K562 (cell line): Measurements from ENCODE around the gene PROK1. TPM values are rescaled to one million over a fixed set of nuclear protein-coding genes. Genes with fewer than 3 reads are reported as not detected.

Experiments used
- CTBP1 ChIP-seq: fragments of 450-650 bp; IDR thresholded peaks from 2 replicates; pipeline ENCODE4 v1.6.1; 2016; ENCODE audit warnings: borderline replicate concordance
- ETV1 ChIP-seq: fragments of 450-650 bp; conservative IDR thresholded peaks from 2 replicates; pipeline ENCODE4 v1.6.1; 2016; ENCODE audit warnings: missing genetic modification characterization, control low read depth, low read depth, missing compliant biosample characterization
- HDAC6 ChIP-seq: IDR thresholded peaks from 2 replicates; pipeline ENCODE4 v1.6.1; 2012; ENCODE audit warnings: low read depth, mild to moderate bottlenecking, control low read depth, inconsistent platforms, low read length, moderate library complexity
- JUN ChIP-seq, 2 experiments: sonication (generic) in 1 of 2; formaldehyde crosslinking in 1 of 2; IDR thresholded peaks; 2 replicates each; pipeline versions ENCODE4 v1.6.1 to v1.8.0; 2012 to 2022; ENCODE audit warnings: borderline replicate concordance in 2 of 2, mild to moderate bottlenecking in 2 of 2, improper control_type of control experiment in 1 of 2, low read depth in 1 of 2, low read length in 1 of 2, missing genetic modification reagents in 1 of 2
- L3MBTL2 ChIP-seq: fragments of 450-650 bp; IDR thresholded peaks from 2 replicates; pipeline ENCODE4 v1.6.1; 2016; ENCODE audit warnings: mild to moderate bottlenecking, moderate library complexity
- NR1H2 ChIP-seq: sonication (generic); formaldehyde crosslinking; IDR thresholded peaks from 2 replicates; pipeline ENCODE4 v1.4.0; 2020; ENCODE audit warnings: mild to moderate bottlenecking, missing genetic modification reagents
- NR2C2 ChIP-seq, 2 experiments: fragments of 200-800 bp in 1 of 2; sonication (Bioruptor generic) in 1 of 2; sonication (generic) in 1 of 2; formaldehyde crosslinking in 1 of 2; IDR thresholded peaks; 2 replicates each; pipeline versions ENCODE4 v1.6.1 to v1.8.0; 2016 to 2022; ENCODE audit warnings: mild to moderate bottlenecking in 1 of 2, missing compliant biosample characterization in 1 of 2, missing genetic modification characterization in 1 of 2, missing genetic modification reagents in 1 of 2
- RERE ChIP-seq: sonication (generic); formaldehyde crosslinking; IDR thresholded peaks from 2 replicates; pipeline ENCODE4 v1.8.0; 2023; ENCODE audit warnings: missing genetic modification reagents, mild to moderate bottlenecking, borderline replicate concordance
- SPI1 ChIP-seq: IDR thresholded peaks from 2 replicates; pipeline ENCODE4 v1.6.1; 2011; ENCODE audit warnings: low read depth, low read length, control low read depth, borderline replicate concordance
- STAG1 ChIP-seq: sonication (generic); formaldehyde crosslinking; IDR thresholded peaks from 2 replicates; pipeline ENCODE4 v1.5.0; 2020; ENCODE audit warnings: missing genetic modification reagents, borderline replicate concordance
- TOE1 ChIP-seq, 2 experiments: fragments of 450-650 bp in 1 of 2; sonication (generic) in 1 of 2; formaldehyde crosslinking in 1 of 2; IDR thresholded peaks; 2 replicates each; pipeline versions ENCODE4 v1.7.1 to v1.8.0; 2016 to 2022; ENCODE audit warnings: borderline replicate concordance in 2 of 2, mild to moderate bottlenecking in 2 of 2, antibody characterized with exemption in 1 of 2, inconsistent platforms in 1 of 2, low read depth in 1 of 2, missing genetic modification reagents in 1 of 2, moderate library complexity in 1 of 2
- ZBTB2 ChIP-seq: fragments of 450-650 bp; IDR thresholded peaks from 2 replicates; pipeline ENCODE4 v1.6.1; 2016; ENCODE audit warnings: antibody characterized with exemption
- ZBTB7A ChIP-seq: IDR thresholded peaks from 2 replicates; pipeline ENCODE4 v1.6.1; 2011; ENCODE audit warnings: low read depth, mild to moderate bottlenecking, low read length, moderate library complexity, borderline replicate concordance; ENCODE audit not compliant: control insufficient read depth
- ZC3H4 ChIP-seq: sonication (generic); formaldehyde crosslinking; IDR thresholded peaks from 2 replicates; pipeline ENCODE4 v1.9.0; 2021; ENCODE audit warnings: missing genetic modification reagents, borderline replicate concordance
- ZNF253 ChIP-seq: fragments of 250-450 bp; sonication (Bioruptor Pico); conservative IDR thresholded peaks from 2 replicates; pipeline ENCODE4 v1.6.1; 2021; ENCODE audit warnings: mild to moderate bottlenecking
- ZNF395 ChIP-seq: fragments of 200-800 bp; sonication (Bioruptor generic); IDR thresholded peaks from 2 replicates; pipeline ENCODE4 v1.6.1; 2017; ENCODE audit warnings: missing genetic modification characterization, missing compliant biosample characterization
- ZNF766 ChIP-seq: fragments of 200-800 bp; sonication (Bioruptor generic); conservative IDR thresholded peaks from 2 replicates; pipeline ENCODE4 v1.6.1; 2016; ENCODE audit warnings: missing genetic modification characterization, missing compliant biosample characterization
- ZSCAN32 ChIP-seq: fragments of 450-650 bp; formaldehyde crosslinking; IDR thresholded peaks from 2 replicates; pipeline ENCODE4 v1.4.0; 2020; ENCODE audit warnings: mild to moderate bottlenecking, moderate library complexity
- polyA plus RNA-seq, 8 experiments: library from polyadenylated mRNA; depleted of rRNA in 4 of 8; stranded (reverse) in 5 of 8; unstranded in 3 of 8; fragments of >200 nt; fragmentation: Nextera tagmentation in 2 of 8; fragmentation: Illumina TruSeq in 1 of 8; extraction: Ambion mirVana in 2 of 8; extraction: Trizol in 1 of 8; gene quantifications; 2 replicates each; pipeline versions ENCODE4 v1.2.1 to v1.2.3, GENCODE V29; 2011 to 2014; ENCODE audit warnings: inconsistent platforms in 1 of 8, missing spikeins in 1 of 8
- total RNA-seq, 7 experiments: library from RNA; depleted of rRNA in 6 of 7; stranded (reverse); fragments of >200 nt in 6 of 7; fragmentation: Illumina TruSeq in 2 of 7; extraction: Trizol in 2 of 7; gene quantifications; 2 replicates each; pipeline versions ENCODE4 v1.2.1 to v1.2.3, GENCODE V29; 2011 to 2021; ENCODE audit warnings: low replicate concordance in 1 of 7

PROK1 gene
- total and polyA plus RNA-seq, 9 of the 15 experiments (the other 6 are each of a cell fraction or from before 2014, with no cell fraction given) = 0.15 TPM; not detected in 8

GRCh38 chr1:110412576-110412975 lies 38.4 kb upstream of the PROK1 start (continued):
- TF ChIP-seq ZBTB7A = peak; percentile 27; the same call in 1 of the 2 replicates
- peak; percentile 35; the same call in 1 of the 2 replicates for TF ChIP-seq TOE1 (IDR thresholded peaks at IDR 0.05; ENCODE audit: borderline replicate concordance)
- TF ChIP-seq TOE1 (CRISPR knock-in tag; IDR thresholded peaks at IDR 0.05; ENCODE audit: borderline replicate concordance, low read depth) = no peak
- peak; percentile 71 for TF ChIP-seq ZNF766
- TF ChIP-seq RERE (CRISPR knock-in tag) = no peak
- no peak for TF ChIP-seq HDAC6
- TF ChIP-seq L3MBTL2 = peak; percentile 80
- no peak for TF ChIP-seq SPI1
- TF ChIP-seq ZC3H4 (CRISPR knock-in tag) = no peak
- TF ChIP-seq ZSCAN32 (CRISPR knock-in tag) = peak; percentile 79
- TF ChIP-seq ZNF395 (CRISPR knock-in tag) = 0 out of 2 replicates have a peak, but pooled peaks have one; percentile 2
- TF ChIP-seq ZBTB2 = 0 out of 2 replicates have a peak, but pooled peaks have one; percentile 29
- peak; percentile 65; the same call in 1 of the 2 replicates for TF ChIP-seq CTBP1
- no peak for TF ChIP-seq JUN (IDR thresholded peaks at IDR 0.05; ENCODE audit: borderline replicate concordance, low read depth, low read length)
- 0 out of 2 replicates have a peak, but pooled peaks have one; percentile 18 for TF ChIP-seq JUN (CRISPR knock-in tag; IDR thresholded peaks at IDR 0.05; ENCODE audit: borderline replicate concordance)
- no peak for TF ChIP-seq ZNF253 (CRISPR knock-in tag)
- no peak for TF ChIP-seq NR1H2 (CRISPR knock-in tag)
- peak; percentile 79; the same call in 1 of the 2 replicates for TF ChIP-seq STAG1 (CRISPR knock-in tag)
- no peak for TF ChIP-seq NR2C2 (CRISPR knock-in tag; IDR thresholded peaks at IDR 0.05)
- peak; percentile 38; the same call in 1 of the 2 replicates for TF ChIP-seq NR2C2 (tag; IDR thresholded peaks at IDR 0.05)
- TF ChIP-seq ETV1 (tag) = 0 out of 2 replicates have a peak, but pooled peaks have one; percentile 27
